ENCODE measurements around the gene EEF1G. TPM values are rescaled to one million over a fixed set of nuclear protein-coding genes. Genes with fewer than 3 reads are reported as not detected.
A peak's percentile ranks its signal among the peaks of the same experiment; 100 is the strongest.
"Not testable (repeated sequence)": the region's sequence is repeated elsewhere in the genome, so short reads cannot be mapped to it uniquely, and the experiment has no call there.

Gene EEF1G
- total RNA-seq, 1 experiment from 2014 or later: 1,351 TPM

GRCh38 chr11:62578541-62578940, 4.8 kb upstream of the EEF1G start:
- H3K9me3 ChIP-seq (ENCODE audit: low read length): no peaks in the 10 kb centered on the region
- H3K27ac ChIP-seq (ENCODE audit: low read length): no peak overlapping the region
- no peak overlapping the region for H2AFZ ChIP-seq (ENCODE audit: low read length)
- H3K4me3 ChIP-seq (ENCODE audit: low read length): no peak overlapping the region
- H3K79me2 ChIP-seq (ENCODE audit: low read length): peaks cover 1% of the 10 kb centered on the region
- no peaks in the 10 kb centered on the region for H3K27me3 ChIP-seq (ENCODE audit: low read length)
- H3K4me1 ChIP-seq (ENCODE audit: low read length): peaks cover 17% of the 10 kb centered on the region
- peaks cover 4% of the 10 kb centered on the region; the same call in 1 of the 2 replicates for H3K36me3 ChIP-seq (ENCODE audit: insufficient read depth, low read length)
- no peak for DNase-seq
- no peaks in the 10 kb centered on the region for H4K20me1 ChIP-seq (ENCODE audit: insufficient read depth, low read depth, low read length)
- H3K4me2 ChIP-seq (ENCODE audit: low read depth, low read length, poor library complexity, severe bottlenecking): no peak overlapping the region
- no peaks in the 10 kb centered on the region for H3K9me2 ChIP-seq (replicated peaks; ENCODE audit: insufficient read depth, low read length)
- no peak overlapping the region for H3K9ac ChIP-seq (ENCODE audit: low read length)

- Histone ChIP-seq H3K27me3 (ENCODE audit: low read length) (no peaks in the 10 kb centered on the region), H3K4me3 (ENCODE audit: low read length) (no peak overlapping the region), H3K9me2 (replicated peaks; ENCODE audit: insufficient read depth, low read length) (no peaks in the 10 kb centered on the region), H4K20me1 (ENCODE audit: insufficient read depth, low read depth, low read length) (peaks cover 4% of the 10 kb centered on the region; the same call in 1 of the 2 replicates), H2AFZ (ENCODE audit: low read length) (no peak overlapping the region), H3K36me3 (ENCODE audit: insufficient read depth, low read length) (peaks cover 7% of the 10 kb centered on the region), H3K9me3 (ENCODE audit: low read length) (no peaks in the 10 kb centered on the region), H3K4me2 (ENCODE audit: low read depth, low read length, poor library complexity, severe bottlenecking) (no peak overlapping the region), H3K4me1 (ENCODE audit: low read length) (peaks cover 23% of the 10 kb centered on the region), H3K9ac (ENCODE audit: low read length) (no peak overlapping the region), H3K27ac (ENCODE audit: low read length) (no peak overlapping the region), H3K79me2 (ENCODE audit: low read length) (peaks cover 15% of the 10 kb centered on the region)
- DNase-seq: no peak
Measured at GRCh38 chr11:62577046-62577714, 3.5 kb upstream of the EEF1G start.

- Histone ChIP-seq H4K20me1 (ENCODE audit: insufficient read depth, low read depth, low read length) (peaks cover 16% of the 10 kb centered on the region), H3K79me2 (ENCODE audit: low read length) (peaks cover 28% of the 10 kb centered on the region), H3K36me3 (ENCODE audit: insufficient read depth, low read length) (peaks cover 20% of the 10 kb centered on the region), H3K4me3 (ENCODE audit: low read length) (no peak overlapping the region), H3K4me2 (ENCODE audit: low read depth, low read length, poor library complexity, severe bottlenecking) (no peak overlapping the region), H3K4me1 (ENCODE audit: low read length) (peaks cover 29% of the 10 kb centered on the region), H3K9me3 (ENCODE audit: low read length) (no peaks in the 10 kb centered on the region), H3K9ac (ENCODE audit: low read length) (peak overlapping the region; percentile 85; the same call in 1 of the 2 replicates), H3K27ac (ENCODE audit: low read length) (no peak overlapping the region), H3K9me2 (replicated peaks; ENCODE audit: insufficient read depth, low read length) (no peaks in the 10 kb centered on the region), H2AFZ (ENCODE audit: low read length) (no peak overlapping the region), H3K27me3 (ENCODE audit: low read length) (no peaks in the 10 kb centered on the region)
- DNase-seq: no peak
Measured at GRCh38 chr11:62575837-62576236, 2.1 kb upstream of the EEF1G start.

GRCh38 chr11:62575156-62575555, 1.5 kb upstream of the EEF1G start:
- Histone ChIP-seq H2AFZ (ENCODE audit: low read length) (no peak overlapping the region), H3K9me2 (replicated peaks; ENCODE audit: insufficient read depth, low read length) (no peaks in the 10 kb centered on the region), H3K4me3 (ENCODE audit: low read length) (peak overlapping the region; percentile 67), H3K9ac (ENCODE audit: low read length) (peak overlapping the region; percentile 85), H3K4me2 (ENCODE audit: low read depth, low read length, poor library complexity, severe bottlenecking) (peak overlapping the region; percentile 86), H3K27me3 (ENCODE audit: low read length) (no peaks in the 10 kb centered on the region), H3K27ac (ENCODE audit: low read length) (peak overlapping the region; percentile 55; the same call in 1 of the 2 replicates), H3K4me1 (ENCODE audit: low read length) (peaks cover 29% of the 10 kb centered on the region), H3K9me3 (ENCODE audit: low read length) (no peaks in the 10 kb centered on the region), H3K79me2 (ENCODE audit: low read length) (peaks cover 32% of the 10 kb centered on the region), H4K20me1 (ENCODE audit: insufficient read depth, low read depth, low read length) (peaks cover 16% of the 10 kb centered on the region), H3K36me3 (ENCODE audit: insufficient read depth, low read length) (peaks cover 22% of the 10 kb centered on the region)
- no peak for DNase-seq

- DNase-seq: peak; percentile 63
Measured at GRCh38 chr11:62574363-62575071, 826 bp upstream of the EEF1G start.

GRCh38 chr11:62573006-62573591, 592 bp downstream of the EEF1G start:
- peaks cover 26% of the 10 kb centered on the region for H3K36me3 ChIP-seq (ENCODE audit: insufficient read depth, low read length)
- peak; percentile 70 for DNase-seq
- no peaks in the 10 kb centered on the region for H3K9me2 ChIP-seq (replicated peaks; ENCODE audit: insufficient read depth, low read length)
- H3K27me3 ChIP-seq (ENCODE audit: low read length): no peaks in the 10 kb centered on the region
- H3K9me3 ChIP-seq (ENCODE audit: low read length): no peaks in the 10 kb centered on the region
- peak overlapping the region; percentile 76 for H3K27ac ChIP-seq (ENCODE audit: low read length)
- H3K79me2 ChIP-seq (ENCODE audit: low read length): peaks cover 42% of the 10 kb centered on the region
- H4K20me1 ChIP-seq (ENCODE audit: insufficient read depth, low read depth, low read length): peaks cover 16% of the 10 kb centered on the region
- H3K9ac ChIP-seq (ENCODE audit: low read length): peak overlapping the region; percentile 91
- peak overlapping the region; percentile 95 for H3K4me3 ChIP-seq (ENCODE audit: low read length)
- H2AFZ ChIP-seq (ENCODE audit: low read length): no peak overlapping the region
- peaks cover 29% of the 10 kb centered on the region for H3K4me1 ChIP-seq (ENCODE audit: low read length)
- peak overlapping the region; percentile 77 for H3K4me2 ChIP-seq (ENCODE audit: low read depth, low read length, poor library complexity, severe bottlenecking)

More at GRCh38 chr11:62574363-62575071, 826 bp upstream of the EEF1G start:
- Histone ChIP-seq H3K4me3 (ENCODE audit: low read length) (peak overlapping the region; percentile 67), H3K79me2 (ENCODE audit: low read length) (peaks cover 35% of the 10 kb centered on the region), H3K9me2 (replicated peaks; ENCODE audit: insufficient read depth, low read length) (no peaks in the 10 kb centered on the region), H3K9ac (ENCODE audit: low read length) (peak overlapping the region; percentile 85), H3K27me3 (ENCODE audit: low read length) (no peaks in the 10 kb centered on the region), H3K36me3 (ENCODE audit: insufficient read depth, low read length) (peaks cover 24% of the 10 kb centered on the region), H3K27ac (ENCODE audit: low read length) (peak overlapping the region; percentile 55), H4K20me1 (ENCODE audit: insufficient read depth, low read depth, low read length) (peaks cover 16% of the 10 kb centered on the region), H3K4me1 (ENCODE audit: low read length) (peaks cover 29% of the 10 kb centered on the region), H3K9me3 (ENCODE audit: low read length) (no peaks in the 10 kb centered on the region), H3K4me2 (ENCODE audit: low read depth, low read length, poor library complexity, severe bottlenecking) (peak overlapping the region; percentile 86), H2AFZ (ENCODE audit: low read length) (0 out of 2 replicates have a peak overlapping the region, but pooled peaks have one; percentile 32)

- H3K9me3 ChIP-seq (ENCODE audit: low read length): no peaks in the 10 kb centered on the region
- H4K20me1 ChIP-seq (ENCODE audit: insufficient read depth, low read depth, low read length): peaks cover 16% of the 10 kb centered on the region
- H3K4me2 ChIP-seq (ENCODE audit: low read depth, low read length, poor library complexity, severe bottlenecking): peak overlapping the region; percentile 77
- peak overlapping the region; percentile 91 for H3K9ac ChIP-seq (ENCODE audit: low read length)
- peaks cover 29% of the 10 kb centered on the region for H3K4me1 ChIP-seq (ENCODE audit: low read length)
- peaks cover 42% of the 10 kb centered on the region for H3K79me2 ChIP-seq (ENCODE audit: low read length)
- DNase-seq: no peak
- H2AFZ ChIP-seq (ENCODE audit: low read length): no peak overlapping the region
- no peaks in the 10 kb centered on the region for H3K9me2 ChIP-seq (replicated peaks; ENCODE audit: insufficient read depth, low read length)
- peak overlapping the region; percentile 95 for H3K4me3 ChIP-seq (ENCODE audit: low read length)
- H3K36me3 ChIP-seq (ENCODE audit: insufficient read depth, low read length): peaks cover 26% of the 10 kb centered on the region
- no peaks in the 10 kb centered on the region for H3K27me3 ChIP-seq (ENCODE audit: low read length)
- H3K27ac ChIP-seq (ENCODE audit: low read length): no peak overlapping the region
Measured at GRCh38 chr11:62572431-62572830, 1.3 kb downstream of the EEF1G start.

- H3K4me3 ChIP-seq (ENCODE audit: low read length); H3K27ac ChIP-seq (ENCODE audit: low read length); H3K9me2 ChIP-seq (replicated peaks; ENCODE audit: insufficient read depth, low read length); H3K9me3 ChIP-seq (ENCODE audit: low read length); H3K9ac ChIP-seq (ENCODE audit: low read length); H2AFZ ChIP-seq (ENCODE audit: low read length); H3K27me3 ChIP-seq (ENCODE audit: low read length); DNase-seq: not testable (repeated sequence)
- Histone ChIP-seq H3K36me3 (ENCODE audit: insufficient read depth, low read length) (peaks cover 35% of the 10 kb centered on the region), H4K20me1 (ENCODE audit: insufficient read depth, low read depth, low read length) (peaks cover 19% of the 10 kb centered on the region), H3K4me2 (ENCODE audit: low read depth, low read length, poor library complexity, severe bottlenecking) (peak overlapping the region; percentile 77), H3K79me2 (ENCODE audit: low read length) (peaks cover 47% of the 10 kb centered on the region), H3K4me1 (ENCODE audit: low read length) (peaks cover 29% of the 10 kb centered on the region)
Measured at GRCh38 chr11:62571493-62571892, 2.2 kb downstream of the EEF1G start.

All from Karpas-422 (cell line).